SK-MEL-5 (cell line): ENCODE results near the gene BPGM. TPM values are rescaled to one million over a fixed set of nuclear protein-coding genes. Genes with fewer than 3 reads are reported as not detected.
"Not testable (repeated sequence)": the region's sequence is repeated elsewhere in the genome, so short reads cannot be mapped to it uniquely, and the experiment has no call there.

Experiments used
- DNase-seq: peaks from one replicate; pipeline ENCODE4 v3.0.0-alpha.2; 2016; ENCODE audit warnings: low read depth, low spot score
- in situ Hi-C: cut with HindIII; loops from 2 replicates; pipeline ENCODE4 v1.10.0; 2016; ENCODE audit warnings: low sequenced_read_pairs, high pct_unique_total_duplicates, low pct_unique_long_range_greater_than_20kb
- total RNA-seq: library from RNA; depleted of rRNA; stranded (reverse); fragments of >200 nt; shearing (Covaris generic); gene quantifications from 2 replicates; pipeline ENCODE4 v1.2.3, GENCODE V29; 2014

BPGM gene
- total RNA-seq, 1 experiment from 2014 or later = 22.6 TPM

DNA sequence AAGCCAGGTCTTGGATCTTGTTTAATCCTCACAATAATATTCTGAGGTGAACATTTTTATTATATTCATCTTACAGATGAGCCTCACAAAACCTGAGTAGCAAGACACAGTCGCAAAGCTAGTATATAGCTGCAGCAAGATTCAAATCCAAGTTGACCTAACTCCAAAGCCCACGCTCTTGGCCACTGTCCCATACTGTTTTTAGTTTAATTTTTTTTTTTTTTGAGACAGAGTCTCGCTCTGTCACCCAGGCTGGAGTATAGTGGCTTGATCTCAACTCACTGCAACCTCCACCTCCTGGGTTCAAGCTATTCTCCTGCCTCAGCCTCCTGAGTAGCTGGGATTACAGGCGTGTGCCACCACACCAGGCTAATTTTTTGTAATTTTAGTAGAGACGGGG is 42.9 kb downstream of the BPGM start:
- DNase-seq, in situ Hi-C loops: not testable (repeated sequence)

DNA sequence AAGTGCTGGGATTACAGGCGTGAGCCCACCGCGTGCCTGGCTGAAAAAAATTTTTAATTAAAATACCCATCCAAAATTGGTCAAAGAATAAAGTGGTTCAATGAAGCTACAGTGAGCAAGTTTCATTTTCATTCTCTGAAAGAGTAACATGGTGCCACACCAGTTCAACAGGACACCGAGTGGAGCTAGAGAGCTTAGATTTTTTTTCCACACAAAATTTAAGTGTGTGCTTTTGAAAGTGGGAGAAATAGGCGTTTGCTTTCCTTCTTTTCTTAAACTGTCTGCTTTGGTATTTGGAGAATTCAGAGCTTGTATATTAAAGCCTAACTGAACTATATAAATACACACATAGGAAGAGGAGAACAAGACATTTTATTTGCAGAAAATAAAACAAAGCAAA is 43.4 kb downstream of the BPGM start:
- in situ Hi-C loops = no loop called here
- peak; percentile 82 for DNase-seq

DNA sequence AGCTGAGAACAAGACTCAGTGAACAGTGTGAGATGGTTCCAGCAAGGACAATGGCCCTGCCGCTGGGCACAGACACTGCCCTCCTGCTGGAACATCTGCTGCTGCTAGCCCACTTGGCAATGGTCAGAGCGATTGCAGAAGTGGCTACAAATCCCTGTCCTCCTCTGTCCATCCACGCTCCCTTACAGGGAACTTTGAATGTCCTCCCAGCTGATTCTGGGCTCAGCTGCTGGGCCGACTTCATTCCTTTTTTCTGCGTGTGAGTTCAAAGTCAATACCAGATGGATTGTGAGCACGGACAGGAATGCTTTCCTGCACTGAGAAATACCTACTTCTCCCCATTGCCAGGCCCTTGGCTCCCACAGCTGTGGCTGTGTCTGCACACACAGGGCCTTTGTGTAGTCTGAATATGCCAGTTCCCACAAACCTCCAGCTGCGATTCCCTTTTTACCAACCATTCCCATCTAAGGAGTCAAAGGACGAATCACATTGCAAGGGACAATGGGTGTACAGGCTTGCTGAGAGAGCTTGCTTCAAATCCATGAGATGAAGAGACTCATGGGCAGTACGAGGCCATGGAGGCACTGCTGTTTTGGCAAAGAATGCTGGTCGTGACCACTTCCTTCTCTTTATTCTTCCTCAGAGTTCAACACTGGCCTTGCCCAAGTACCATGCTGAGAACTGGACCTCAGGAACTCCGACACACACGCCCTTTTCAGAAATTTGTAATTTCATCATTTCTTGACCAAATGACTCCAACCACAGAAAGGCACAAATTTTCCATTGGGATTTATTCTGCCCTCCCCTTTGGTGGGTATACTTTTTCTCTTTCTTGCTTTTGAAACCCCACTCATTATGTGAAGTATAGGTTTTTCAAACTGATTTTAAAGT is 44.2 kb downstream of the BPGM start:
- in situ Hi-C loops = no loop called here
- peak; percentile 91 for DNase-seq

DNA sequence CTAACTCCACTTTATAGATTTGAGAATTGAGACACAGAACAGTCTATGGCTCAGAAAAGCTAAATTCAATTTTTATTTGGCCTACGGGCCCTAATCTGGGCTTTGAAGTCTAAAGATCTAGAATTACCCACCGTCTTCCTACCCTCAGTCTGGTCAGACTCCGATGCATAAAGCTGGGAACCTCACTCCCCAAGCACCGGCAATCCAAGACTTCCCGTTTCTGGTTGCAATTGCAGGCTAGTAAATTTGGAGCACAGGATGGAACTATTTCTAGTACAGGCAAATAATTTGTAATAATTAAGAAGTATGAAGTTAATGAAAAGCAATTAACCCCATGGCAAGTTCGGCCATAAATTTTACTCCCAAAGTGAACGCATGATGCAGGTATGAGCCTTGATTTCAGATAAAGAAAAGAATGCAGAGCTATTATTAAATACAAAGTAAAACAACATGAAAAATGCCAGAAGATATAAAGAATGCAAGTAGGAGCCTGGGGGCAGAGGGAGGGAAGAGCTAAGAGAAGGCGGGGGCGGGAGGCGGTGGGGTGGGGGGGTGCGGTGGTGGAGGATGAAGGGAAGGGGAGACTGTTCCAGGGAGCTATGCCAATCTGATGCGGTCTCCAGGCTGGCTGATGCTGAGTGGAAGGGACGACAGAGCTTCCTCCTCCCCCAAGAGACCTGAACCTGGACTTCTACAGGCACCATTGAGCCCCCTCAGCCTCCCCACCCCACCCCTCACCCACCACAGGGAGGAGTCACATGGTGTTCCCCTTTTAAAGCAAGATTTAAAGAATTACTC is 45.1 kb downstream of the BPGM start:
- DNase-seq = no peak
- in situ Hi-C loops = no loop called here

DNA sequence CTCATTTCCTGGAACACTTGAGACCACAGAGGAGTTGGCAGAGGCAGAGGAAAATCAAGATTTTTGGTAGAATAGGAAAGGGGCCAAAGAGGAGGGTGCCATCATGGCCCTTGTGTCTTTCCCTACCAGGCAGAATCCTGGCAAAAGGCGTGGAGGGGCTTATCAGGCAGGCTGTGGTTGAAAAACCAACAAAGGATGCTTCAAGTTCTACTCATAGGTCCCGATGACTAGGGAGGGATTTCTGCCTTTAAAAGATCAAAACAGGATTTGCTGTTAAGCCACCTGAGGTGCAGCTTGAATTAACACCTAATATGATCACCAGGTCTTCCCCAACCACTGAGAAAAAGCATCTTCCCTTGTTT is 45.7 kb downstream of the BPGM start:
- no peak for DNase-seq
- in situ Hi-C loops = no loop called here

DNA sequence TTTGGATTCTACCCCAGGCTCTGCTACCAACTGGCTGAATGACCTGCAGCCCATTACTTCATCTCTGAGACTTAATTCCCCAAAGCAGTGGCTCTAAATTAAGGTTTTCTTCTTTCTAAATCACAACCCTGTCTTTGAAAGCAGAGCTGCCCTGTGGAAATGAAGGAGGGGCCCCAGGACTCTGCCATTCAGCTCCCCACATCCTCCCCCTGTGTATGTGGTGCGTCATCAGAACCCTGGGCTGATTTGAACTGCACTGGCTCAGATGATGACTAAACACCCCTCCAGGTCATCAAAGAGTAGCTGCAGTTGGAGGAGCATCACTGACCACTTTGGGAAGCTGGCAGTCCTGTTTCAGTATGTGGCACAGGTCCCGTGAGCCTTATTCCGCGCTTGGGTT is 46.6 kb downstream of the BPGM start:
- in situ Hi-C loops = no loop called here
- peak; percentile 38 for DNase-seq

DNA sequence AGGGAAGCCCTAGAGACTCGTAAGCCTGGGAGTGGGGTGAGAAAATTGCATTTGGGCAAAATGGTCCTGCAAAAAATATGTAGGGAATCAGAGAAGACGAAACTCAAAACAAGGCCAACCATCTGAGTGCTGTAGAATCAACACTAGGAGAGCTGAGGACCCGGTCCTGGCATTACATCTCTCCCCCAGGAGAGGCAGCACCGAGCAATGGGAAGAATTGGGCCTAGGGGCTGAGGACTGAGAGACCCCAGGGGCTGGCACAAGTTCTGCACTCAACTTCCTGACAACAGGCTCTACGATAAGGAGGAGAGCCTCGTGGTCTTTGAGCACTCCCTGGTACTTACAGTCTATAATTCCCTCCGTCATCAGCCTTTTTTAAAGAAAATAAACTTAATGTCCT is 47.6 kb downstream of the BPGM start:
- peak; percentile 69 for DNase-seq
- in situ Hi-C loops = no loop called here

DNA sequence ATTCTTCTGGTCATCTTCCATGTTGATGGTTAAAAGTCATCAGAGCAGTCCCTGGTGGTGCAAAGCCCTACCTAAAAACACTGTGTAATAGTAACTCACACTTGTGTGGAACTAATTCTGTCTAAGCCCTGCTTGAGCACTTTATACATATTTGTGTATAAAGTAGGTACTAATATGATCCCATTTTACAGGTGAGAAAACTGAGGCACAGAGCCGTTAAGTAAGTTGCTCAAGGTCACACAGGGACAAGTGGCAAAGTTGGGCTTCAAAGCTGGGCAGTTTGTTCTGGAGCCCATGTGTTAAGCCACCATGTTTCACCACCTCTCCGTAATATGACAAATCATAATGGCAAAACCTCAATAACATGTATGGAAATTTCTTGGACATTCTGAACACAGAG is 48.1 kb downstream of the BPGM start:
- in situ Hi-C loops = no loop called here
- no peak for DNase-seq

DNA sequence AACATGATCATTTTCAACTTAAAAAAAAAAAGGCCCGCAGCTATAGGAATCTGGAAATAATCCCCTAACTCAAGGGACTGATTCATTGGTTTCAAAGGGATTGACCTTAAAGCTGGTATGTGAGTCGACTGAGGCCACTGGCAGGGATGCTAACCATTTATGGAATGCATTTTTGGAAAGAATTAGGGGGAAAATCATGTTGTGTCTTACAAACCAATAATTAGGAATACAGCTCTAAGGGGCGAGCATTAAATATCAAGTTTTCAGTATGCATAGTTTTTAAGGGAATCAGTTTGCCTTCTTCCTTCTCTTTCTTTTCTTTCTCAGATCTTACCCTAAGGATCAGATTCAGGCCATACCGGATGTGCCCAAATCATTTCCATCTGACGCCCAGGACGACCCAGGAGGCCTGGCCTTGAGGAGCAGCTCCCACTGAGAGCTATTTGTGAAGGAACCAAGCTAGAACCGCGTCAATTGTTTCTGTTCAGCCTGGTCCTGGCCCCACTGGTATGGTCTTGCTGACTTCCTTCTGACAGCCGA is 48.7 kb downstream of the BPGM start:
- in situ Hi-C loops = no loop called here
- peak; percentile 79 for DNase-seq

DNA sequence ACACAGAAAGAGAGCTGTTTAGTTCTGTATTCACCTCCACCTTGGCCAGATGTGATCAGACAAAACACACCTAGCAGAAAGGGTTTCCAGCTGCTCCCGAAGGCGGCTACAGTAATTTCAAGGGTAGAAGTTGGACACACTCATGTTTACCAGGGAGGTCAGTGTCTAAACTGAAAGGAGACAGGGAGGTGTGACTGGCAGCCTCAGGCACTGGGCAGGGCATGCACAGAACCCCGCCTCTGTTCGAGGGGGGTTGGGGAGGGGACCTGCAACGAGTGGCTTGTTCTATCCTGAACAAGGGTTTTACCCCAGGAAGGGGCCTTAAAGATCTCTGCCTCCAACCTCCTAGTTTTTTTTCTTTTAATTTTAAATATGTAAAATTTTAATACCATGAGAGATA is 49.6 kb downstream of the BPGM start:
- peak; percentile 64 for DNase-seq
- in situ Hi-C loops = no loop called here

DNA sequence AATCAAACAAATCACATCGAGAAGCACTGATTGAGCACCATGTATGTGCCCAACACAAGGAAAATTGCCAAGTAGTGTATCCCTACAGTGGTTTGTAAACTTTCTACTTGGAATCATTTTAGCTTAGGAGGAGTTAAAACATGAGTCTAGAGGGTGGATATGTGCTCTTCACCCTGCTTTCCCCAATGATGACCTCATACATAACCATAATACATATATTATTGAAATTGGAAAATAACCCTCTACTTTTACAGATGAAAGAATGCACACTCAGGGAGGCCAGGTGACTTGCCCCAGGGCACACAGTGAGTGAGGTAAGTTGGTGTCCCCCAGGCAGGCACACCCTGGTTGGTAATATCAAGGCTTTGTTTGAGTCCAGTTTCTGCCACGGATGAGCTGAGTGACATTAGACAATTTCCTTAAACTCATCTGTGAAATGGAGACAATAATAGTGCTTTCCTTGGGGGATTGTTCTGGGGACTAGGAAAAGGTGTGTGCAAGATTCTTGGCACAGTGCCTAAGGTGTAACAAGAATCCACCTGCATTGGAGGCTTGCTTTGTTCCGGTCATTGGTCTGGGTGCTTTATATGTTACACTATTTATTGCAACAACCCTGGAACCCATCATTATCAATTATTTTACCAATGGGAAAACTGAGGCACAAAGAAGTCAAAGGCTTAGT is 50.7 kb downstream of the BPGM start:
- in situ Hi-C loops = no loop called here
- DNase-seq = no peak

DNA sequence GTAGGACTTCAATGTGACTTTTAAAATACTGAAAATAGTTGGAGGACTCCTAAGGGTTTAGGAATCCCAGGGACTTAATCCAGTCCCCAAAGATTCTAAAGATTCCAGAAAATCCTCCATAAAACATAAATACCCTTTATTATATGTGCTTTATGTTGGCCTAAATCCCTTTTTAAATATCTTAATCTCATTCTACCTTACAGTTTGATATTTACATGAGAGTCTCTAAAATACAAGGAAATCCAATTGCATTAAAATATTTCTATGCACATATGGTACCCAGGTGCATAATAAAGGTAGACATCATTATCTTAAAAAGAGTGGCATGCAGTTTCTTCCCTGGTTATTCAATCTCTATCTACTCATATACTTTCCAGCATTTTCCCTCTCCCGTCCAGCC is 51.8 kb downstream of the BPGM start:
- in situ Hi-C loops = no loop called here
- no peak for DNase-seq

DNA sequence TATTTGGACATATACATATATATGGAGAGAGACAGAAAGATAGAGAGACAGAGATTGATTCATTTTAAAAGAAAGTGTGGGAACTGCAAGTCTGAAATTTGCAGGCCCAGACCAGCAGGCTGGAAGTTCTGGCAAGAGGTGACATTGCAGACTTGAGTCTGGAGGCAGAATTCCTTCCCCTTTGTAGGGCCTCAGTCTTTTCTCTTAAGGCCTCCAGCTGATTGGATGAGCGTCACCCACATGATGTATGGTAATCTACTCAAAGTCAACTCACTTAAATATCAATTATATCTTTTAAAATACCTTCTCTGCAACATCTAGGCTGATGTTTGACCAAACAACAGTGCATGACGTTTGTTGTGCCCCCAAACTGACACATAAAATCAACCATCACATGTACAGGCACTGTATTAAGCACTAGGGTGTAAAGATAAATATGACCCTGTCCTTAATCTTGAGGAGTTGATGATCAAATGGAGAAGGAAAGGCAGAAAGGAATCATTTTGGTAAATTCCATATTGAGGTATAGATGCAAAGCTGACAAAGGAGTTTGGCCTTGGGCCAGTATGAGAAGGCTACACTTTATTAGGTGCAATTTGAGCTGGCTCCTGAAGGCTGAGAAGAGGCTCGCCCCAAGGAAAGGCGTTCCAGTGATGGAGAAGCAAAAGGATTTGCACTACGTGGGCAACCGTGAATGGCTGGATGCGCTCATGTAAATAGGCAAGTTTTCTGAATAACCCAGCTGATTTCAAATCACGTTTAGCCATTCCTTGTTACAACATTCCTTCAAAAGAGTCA is 52.6 kb downstream of the BPGM start:
- in situ Hi-C loops = no loop called here
- DNase-seq = no peak

DNA sequence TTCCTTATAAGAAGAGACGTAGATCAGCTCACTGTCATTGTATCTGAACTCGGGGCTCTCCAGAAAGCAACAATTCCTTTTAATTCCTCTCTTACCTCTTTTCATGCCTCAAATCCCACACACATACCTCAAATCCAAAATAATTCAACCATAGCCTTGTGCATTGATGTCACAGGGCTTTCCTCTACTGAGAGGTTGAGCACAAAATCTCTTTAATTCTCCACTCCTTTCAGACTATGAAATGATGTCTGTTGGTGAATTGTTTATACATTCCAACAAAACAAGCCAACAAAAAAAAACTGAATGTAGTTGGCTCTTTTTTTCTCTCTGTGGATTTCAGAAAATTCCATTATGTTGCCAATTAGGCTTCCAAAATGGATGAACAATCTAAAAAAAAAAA is 53.2 kb downstream of the BPGM start:
- in situ Hi-C loops = no loop called here
- no peak for DNase-seq

DNA sequence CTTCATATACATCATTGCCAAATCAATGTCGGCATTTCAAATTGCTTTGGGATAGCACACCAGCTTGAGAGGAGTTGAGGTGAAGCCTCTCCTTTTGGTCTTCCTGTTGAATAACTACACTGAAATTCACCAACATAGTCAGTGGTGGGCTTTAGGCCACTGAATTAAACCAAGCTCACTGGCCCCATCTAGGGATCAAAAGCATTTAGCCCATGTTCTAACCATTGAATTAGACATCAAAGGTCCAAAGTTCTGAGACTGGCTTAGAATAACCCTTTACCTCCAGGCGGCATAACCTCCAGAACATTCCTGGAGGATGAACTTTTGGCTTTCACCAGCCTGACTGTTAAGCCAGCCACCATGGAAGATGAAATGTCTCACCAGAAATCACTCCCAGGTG is 54.6 kb downstream of the BPGM start:
- in situ Hi-C loops = no loop called here
- peak; percentile 88 for DNase-seq

DNA sequence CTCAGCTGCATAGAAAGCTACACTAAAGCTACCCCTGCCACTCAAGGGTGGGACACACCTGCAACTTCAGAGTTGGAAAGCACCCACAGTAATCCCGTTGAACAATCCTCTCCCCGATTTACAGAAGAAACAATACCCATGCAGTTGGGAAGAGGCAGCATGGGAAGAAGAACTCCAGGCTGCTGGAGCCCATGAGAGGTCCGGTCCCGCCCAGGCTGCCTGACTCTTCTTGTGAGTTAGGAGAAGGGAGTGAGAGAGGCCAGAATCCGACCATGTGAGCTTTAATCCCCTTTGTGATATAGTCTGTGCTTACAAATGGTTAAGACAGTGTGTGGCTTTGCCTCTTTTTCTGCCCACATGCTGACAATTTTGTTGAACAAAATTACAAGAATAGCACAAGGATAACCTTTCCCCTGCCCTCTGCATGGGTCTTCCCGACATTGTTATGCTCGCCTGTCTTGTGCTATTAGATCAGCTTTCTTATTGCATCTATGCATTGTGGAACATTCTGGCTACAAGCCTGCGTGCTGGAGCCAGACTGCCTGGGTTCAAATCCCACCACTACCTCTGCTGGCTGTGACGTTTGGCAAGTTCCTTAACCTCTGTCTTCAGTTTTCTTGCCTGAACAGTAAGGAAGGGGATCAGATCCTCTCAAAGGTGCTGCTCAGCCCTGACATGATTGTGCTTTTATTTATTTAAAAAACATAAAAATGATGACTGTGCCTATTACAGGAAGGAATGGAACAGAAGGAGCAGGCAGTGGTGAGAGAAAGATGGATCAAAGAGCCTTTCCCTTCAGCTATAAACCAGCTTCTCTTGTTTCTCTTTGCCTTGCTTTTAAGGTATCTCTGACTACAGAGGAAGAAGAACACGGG is 56.0 kb downstream of the BPGM start:
- no peak for DNase-seq
- in situ Hi-C loops = no loop called here

DNA sequence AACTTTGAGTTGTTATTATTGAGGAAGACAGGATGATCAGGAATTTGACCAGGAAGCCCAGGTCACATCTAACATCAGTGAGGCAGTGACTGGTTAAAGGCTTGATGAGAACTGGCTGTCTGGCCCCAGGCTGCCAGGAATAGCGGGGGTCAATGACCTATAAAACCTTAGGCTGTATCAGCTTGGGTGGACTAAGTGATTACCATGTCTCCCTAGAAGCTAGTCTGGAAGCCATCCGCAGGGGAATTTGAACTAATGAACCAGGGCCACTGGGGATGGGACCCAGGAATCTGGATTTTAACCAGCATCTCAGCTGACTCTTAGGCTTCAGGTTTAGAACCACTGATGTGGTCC is 56.6 kb downstream of the BPGM start:
- no peak for DNase-seq
- in situ Hi-C loops = no loop called here
